ENCODE data around the gene NDUFA5.

DNA sequence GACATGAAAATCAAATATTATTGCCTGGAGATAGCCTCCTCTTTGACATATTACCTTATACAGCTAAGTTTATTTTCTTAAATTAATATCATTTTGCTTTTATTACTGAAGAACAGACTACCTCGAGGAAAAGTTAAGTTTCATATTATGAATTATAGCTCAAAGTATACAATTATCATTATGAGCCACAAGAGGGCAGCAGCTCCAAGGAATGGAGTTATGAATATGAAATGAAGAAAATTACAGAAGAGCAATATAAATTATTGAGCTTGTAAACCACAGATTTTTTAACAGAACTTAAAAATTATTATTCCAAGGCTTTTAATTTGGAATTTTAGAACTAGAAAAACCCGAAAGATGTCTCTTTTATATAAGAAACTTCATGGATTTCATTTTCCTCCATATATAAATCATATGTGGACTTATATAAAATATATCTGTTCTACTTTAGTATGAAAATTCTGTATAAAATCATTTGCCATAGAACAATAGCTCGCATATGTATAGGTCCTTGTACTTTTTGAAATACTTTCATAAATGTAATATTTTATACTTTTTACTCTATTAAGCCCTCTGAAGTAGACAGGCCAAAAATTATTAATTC lies 63.3 kb downstream of the NDUFA5 start:
- TF ChIP-seq CTCF (IDR thresholded peaks at IDR 0.05) (peak in 5 of 6 experiments; percentile 46 to 85 (median 66)), POLR2A (IDR thresholded peaks at IDR 0.05) (no peak)

Measured in thyroid gland (tissue), 4 donors.